ENCODE data around the gene CCNT1.

DNA sequence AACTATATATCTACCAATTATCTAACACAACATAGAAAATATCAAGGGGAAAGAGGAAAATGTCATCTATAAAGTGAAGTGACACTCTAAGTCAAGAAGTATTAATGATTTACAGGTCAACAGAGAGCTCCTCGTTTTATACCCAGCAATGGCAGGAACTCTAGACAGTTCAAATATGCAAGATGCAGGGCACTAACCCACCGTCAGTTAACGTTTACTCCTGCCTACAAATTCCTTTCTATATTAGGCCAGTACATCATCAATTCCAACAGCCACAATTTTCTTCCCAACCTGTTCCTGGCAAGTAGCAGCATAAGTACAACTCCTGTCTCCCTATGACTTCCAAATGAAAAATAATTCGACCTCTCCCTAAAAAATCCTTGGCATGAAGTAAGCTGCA, 25.5 kb downstream of the CCNT1 start:
- TF ChIP-seq GATA2 (IDR thresholded peaks at IDR 0.05; ENCODE audit: low read depth, low read length) = no peak
- no peak for TF ChIP-seq GATA3 (IDR thresholded peaks at IDR 0.05; ENCODE audit: low read depth, low read length)
